GM12891 (cell line): ENCODE measurements around the gene BNIP3.

Source experiments
- PAX5 ChIP-seq: IDR thresholded peaks from 2 replicates; pipeline ENCODE4 v1.6.1; 2011; ENCODE audit warnings: low read length, moderate library complexity, mild to moderate bottlenecking; ENCODE audit not compliant: insufficient read depth, severe bottlenecking
- POLR2A ChIP-seq: IDR thresholded peaks from 2 replicates; pipeline ENCODE4 v1.6.1; 2011; ENCODE audit warnings: low read depth, low read length, control low read depth
- POLR2AphosphoS5 ChIP-seq: IDR thresholded peaks from 2 replicates; pipeline ENCODE4 v1.6.1; 2011; ENCODE audit warnings: low read depth, low read length, control low read depth
- POU2F2 ChIP-seq: IDR thresholded peaks from 2 replicates; pipeline ENCODE4 v1.6.1; 2011; ENCODE audit warnings: low read depth, mild to moderate bottlenecking, control low read depth, low read length, moderate library complexity
- TAF1 ChIP-seq: IDR thresholded peaks from 2 replicates; pipeline ENCODE4 v1.6.1; 2011; ENCODE audit warnings: low read depth, low read length, control low read depth

DNA sequence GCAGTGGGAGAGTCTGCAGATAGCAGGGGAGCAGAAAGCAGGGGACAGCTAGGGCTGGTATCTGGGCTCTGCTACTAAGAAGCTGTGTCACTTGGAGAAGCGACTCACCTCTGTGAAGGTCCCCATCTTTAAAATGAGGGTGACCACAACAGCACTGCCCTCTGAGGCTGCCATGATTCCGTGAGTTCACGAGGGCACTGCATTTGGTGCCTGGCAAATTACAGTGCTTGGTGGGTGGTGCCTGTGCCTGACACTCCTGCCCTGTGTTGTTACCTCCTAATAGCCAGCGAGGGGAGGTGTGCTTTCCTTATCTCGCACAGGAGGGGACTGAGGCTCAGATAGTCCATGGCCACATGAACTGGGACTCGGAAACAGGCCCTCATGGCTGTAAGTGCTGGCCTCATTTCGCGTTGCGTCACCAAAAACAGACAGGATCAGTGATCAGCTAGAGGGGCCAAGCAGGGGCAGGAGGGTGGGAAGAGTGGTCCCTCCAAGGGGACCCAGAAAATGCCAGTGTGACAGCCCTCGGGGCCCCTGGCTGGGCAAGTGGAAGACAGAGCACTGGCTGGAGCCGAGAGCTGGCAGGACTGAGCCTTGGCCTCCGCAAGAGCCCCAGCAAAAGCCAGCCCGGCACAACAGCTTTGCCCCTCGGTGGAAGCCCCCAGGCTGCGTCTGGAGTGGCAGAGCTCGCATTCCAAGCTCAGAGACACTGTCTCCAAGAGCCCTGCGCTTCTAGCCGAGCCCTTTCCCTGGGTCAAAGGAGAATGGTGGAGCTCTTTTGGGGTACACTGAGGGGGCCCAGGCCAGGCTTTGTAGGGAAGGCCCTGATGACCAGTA lies 17.3 kb upstream of the BNIP3 start:
- TF ChIP-seq POLR2AphosphoS5 (no peak), POLR2A (no peak), TAF1 (no peak), PAX5 (no peak), POU2F2 (no peak)
